ENCODE data around the gene SLC35F3.

DNA sequence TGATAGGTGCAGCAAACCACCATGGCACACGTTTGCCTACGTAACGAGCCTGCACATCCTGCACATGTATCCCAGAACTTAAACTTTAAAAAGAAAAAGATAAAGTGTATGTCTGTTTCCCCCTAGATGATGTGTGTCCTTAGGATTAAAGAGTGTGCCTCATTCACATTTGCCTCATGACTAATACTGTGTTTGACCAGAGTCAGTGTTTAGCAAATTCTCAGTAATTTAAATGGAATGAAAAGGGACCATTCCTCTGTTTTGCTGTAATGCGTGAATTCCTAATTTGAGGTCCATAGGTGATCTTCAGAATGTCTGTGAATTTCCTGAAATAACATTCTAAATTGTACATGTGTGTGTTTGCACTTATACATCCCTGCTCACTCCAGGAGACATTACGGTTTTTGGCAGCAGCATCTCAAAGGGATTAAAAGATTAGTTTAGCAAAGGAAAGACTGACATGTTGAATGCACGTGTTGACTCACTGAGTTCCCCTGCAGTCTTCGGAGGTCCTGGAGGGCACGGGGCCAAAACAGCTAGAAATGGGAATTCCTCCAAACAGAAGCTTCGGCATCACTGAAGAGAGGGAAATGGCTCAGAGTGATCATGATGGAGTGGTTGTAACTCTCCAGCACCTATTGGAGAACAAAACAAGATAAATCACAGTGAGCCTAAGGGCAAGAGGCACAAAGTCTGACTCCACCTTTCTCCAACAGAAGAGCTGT, 19.1 kb upstream of the SLC35F3 start:
- TF ChIP-seq, protein P1, sequence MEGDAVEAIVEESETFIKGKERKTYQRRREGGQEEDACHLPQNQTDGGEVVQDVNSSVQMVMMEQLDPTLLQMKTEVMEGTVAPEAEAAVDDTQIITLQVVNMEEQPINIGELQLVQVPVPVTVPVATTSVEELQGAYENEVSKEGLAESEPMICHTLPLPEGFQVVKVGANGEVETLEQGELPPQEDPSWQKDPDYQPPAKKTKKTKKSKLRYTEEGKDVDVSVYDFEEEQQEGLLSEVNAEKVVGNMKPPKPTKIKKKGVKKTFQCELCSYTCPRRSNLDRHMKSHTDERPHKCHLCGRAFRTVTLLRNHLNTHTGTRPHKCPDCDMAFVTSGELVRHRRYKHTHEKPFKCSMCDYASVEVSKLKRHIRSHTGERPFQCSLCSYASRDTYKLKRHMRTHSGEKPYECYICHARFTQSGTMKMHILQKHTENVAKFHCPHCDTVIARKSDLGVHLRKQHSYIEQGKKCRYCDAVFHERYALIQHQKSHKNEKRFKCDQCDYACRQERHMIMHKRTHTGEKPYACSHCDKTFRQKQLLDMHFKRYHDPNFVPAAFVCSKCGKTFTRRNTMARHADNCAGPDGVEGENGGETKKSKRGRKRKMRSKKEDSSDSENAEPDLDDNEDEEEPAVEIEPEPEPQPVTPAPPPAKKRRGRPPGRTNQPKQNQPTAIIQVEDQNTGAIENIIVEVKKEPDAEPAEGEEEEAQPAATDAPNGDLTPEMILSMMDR (IDR thresholded peaks at IDR 0.05; ENCODE audit: low read depth, low read length, poor library complexity, severe bottlenecking): no peak
- TF ChIP-seq EZH2phosphoT487 (IDR thresholded peaks at IDR 0.05; ENCODE audit: borderline replicate concordance, low read length): no peak
